Stimulated activated naive CD8-positive, alpha-beta T cell treated with anti-CD3 and anti-CD28 coated beads, Interleukin-15, Interleukin-2, amounts not matched to agents 100 ng/mL and 50 ng/mL, for 24 hours (primary cell): ENCODE data around the gene SETD2.
"Not testable (repeated sequence)": the region's sequence is repeated elsewhere in the genome, so short reads cannot be mapped to it uniquely, and the experiment has no call there.

Source experiments
- H3K27ac Mint-ChIP-seq: one replicate; pipeline ENCODE4 v1.8.0; 2021; ENCODE audit warnings: mild to moderate bottlenecking, mixed read lengths
- H3K27me3 Mint-ChIP-seq: one replicate; pipeline ENCODE4 v1.8.0; 2021; ENCODE audit warnings: mixed read lengths
- H3K36me3 Mint-ChIP-seq: one replicate; pipeline ENCODE4 v1.8.0; 2021; ENCODE audit warnings: low read depth, mixed read lengths
- H3K4me1 Mint-ChIP-seq: one replicate; pipeline ENCODE4 v1.8.0; 2021; ENCODE audit warnings: low read depth, mixed read lengths
- H3K4me3 Mint-ChIP-seq: one replicate; pipeline ENCODE4 v1.8.0; 2021; ENCODE audit warnings: mild to moderate bottlenecking, mixed read lengths
- H3K9me3 Mint-ChIP-seq: one replicate; pipeline ENCODE4 v1.8.0; 2021; ENCODE audit warnings: mixed read lengths

Gene SETD2

GRCh38 chr3:47163169-47164006 is 525 bp downstream of the SETD2 start:
- Mint-ChIP-seq H3K36me3 (peaks cover 26% of the 10 kb centered on the region), H3K9me3 (no peaks in the 10 kb centered on the region), H3K4me1 (peaks cover 58% of the 10 kb centered on the region), H3K4me3 (peak overlapping the region; percentile 94), H3K27me3 (no peaks in the 10 kb centered on the region), H3K27ac (peak overlapping the region; percentile 97)

GRCh38 chr3:47162697-47163168 is 1.2 kb downstream of the SETD2 start:
- peak overlapping the region; percentile 97 for H3K27ac Mint-ChIP-seq
- H3K4me3 Mint-ChIP-seq, result peak overlapping the region; percentile 94
- peaks cover 26% of the 10 kb centered on the region for H3K36me3 Mint-ChIP-seq
- H3K9me3 Mint-ChIP-seq, result no peaks in the 10 kb centered on the region
- no peaks in the 10 kb centered on the region for H3K27me3 Mint-ChIP-seq
- peaks cover 64% of the 10 kb centered on the region for H3K4me1 Mint-ChIP-seq

GRCh38 chr3:47161983-47162696 is 1.8 kb downstream of the SETD2 start:
- Mint-ChIP-seq H3K27me3 (no peaks in the 10 kb centered on the region), H3K4me3 (peak overlapping the region; percentile 94), H3K9me3 (no peaks in the 10 kb centered on the region), H3K4me1 (peaks cover 70% of the 10 kb centered on the region), H3K36me3 (peaks cover 26% of the 10 kb centered on the region), H3K27ac (peak overlapping the region; percentile 97)

DNA sequence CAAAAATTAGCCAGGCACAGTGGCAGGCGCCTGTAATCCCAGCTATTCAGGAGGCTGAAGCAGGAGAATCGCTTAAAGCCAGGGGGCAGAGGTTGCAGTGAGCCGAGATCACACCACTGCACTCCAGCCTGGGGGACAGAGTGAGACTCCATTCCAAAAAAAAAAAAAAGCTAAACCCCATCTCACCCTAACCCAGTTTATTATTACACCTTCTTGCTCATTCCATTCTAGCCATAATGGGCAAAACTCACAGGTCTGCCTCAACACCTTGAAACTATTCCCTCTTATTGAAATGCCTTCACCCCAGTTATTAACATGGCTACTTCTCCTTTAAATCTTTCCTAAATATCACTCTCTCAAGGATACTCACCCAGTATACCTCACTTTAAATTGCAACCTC is 4.1 kb downstream of the SETD2 start:
- peaks cover 30% of the 10 kb centered on the region for H3K36me3 Mint-ChIP-seq
- H3K4me3 Mint-ChIP-seq, result peak overlapping the region; percentile 10
- no peaks in the 10 kb centered on the region for H3K9me3 Mint-ChIP-seq
- no peaks in the 10 kb centered on the region for H3K27me3 Mint-ChIP-seq
- peak overlapping the region; percentile 57 for H3K27ac Mint-ChIP-seq
- peaks cover 80% of the 10 kb centered on the region for H3K4me1 Mint-ChIP-seq

GRCh38 chr3:47158208-47158607 is 5.7 kb downstream of the SETD2 start:
- Mint-ChIP-seq H3K27ac (no peak overlapping the region), H3K4me3 (no peak overlapping the region), H3K4me1 (peaks cover 90% of the 10 kb centered on the region), H3K9me3 (no peaks in the 10 kb centered on the region), H3K27me3 (no peaks in the 10 kb centered on the region), H3K36me3 (peaks cover 40% of the 10 kb centered on the region)

GRCh38 chr3:47156396-47156795 is 7.5 kb downstream of the SETD2 start:
- Mint-ChIP-seq H3K27ac (no peak overlapping the region), H3K4me3 (no peak overlapping the region), H3K9me3 (no peaks in the 10 kb centered on the region), H3K27me3 (no peaks in the 10 kb centered on the region), H3K4me1 (peaks cover 91% of the 10 kb centered on the region), H3K36me3 (peaks cover 31% of the 10 kb centered on the region)

DNA sequence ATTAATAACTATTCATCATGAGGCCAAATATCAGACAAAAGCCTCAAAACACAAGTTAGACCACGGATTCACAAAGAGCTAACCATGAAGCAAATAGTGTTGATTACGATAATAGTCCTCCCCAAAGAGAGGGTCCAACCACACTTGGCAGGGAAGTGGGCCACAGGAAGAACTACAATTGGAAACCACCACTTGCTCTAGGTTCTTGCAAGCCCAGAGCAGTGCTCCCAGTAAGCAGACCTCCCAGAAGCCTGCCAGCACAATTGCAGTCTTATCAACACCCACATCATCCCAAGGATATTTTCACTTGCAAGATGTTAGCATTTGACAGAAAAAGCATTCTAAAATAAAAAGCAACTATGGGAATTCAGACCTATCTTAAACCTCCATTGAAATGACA is 11.3 kb downstream of the SETD2 start:
- no peaks in the 10 kb centered on the region for H3K27me3 Mint-ChIP-seq
- H3K9me3 Mint-ChIP-seq, result no peaks in the 10 kb centered on the region
- peaks cover 18% of the 10 kb centered on the region for H3K36me3 Mint-ChIP-seq
- H3K4me1 Mint-ChIP-seq, result peaks cover 82% of the 10 kb centered on the region
- no peak overlapping the region for H3K4me3 Mint-ChIP-seq
- H3K27ac Mint-ChIP-seq, result no peak overlapping the region

GRCh38 chr3:47151836-47152235 is 12.1 kb downstream of the SETD2 start:
- H3K9me3 Mint-ChIP-seq, result no peaks in the 10 kb centered on the region
- no peak overlapping the region for H3K27ac Mint-ChIP-seq
- peaks cover 18% of the 10 kb centered on the region for H3K36me3 Mint-ChIP-seq
- peaks cover 74% of the 10 kb centered on the region for H3K4me1 Mint-ChIP-seq
- H3K27me3 Mint-ChIP-seq, result no peaks in the 10 kb centered on the region
- no peak overlapping the region for H3K4me3 Mint-ChIP-seq

- Mint-ChIP-seq H3K4me3 (peak overlapping the region; percentile 12), H3K9me3 (no peaks in the 10 kb centered on the region), H3K36me3 (peaks cover 14% of the 10 kb centered on the region), H3K27ac (no peak overlapping the region), H3K27me3 (no peaks in the 10 kb centered on the region), H3K4me1 (peaks cover 62% of the 10 kb centered on the region)
Measured at GRCh38 chr3:47149339-47149933, 14.5 kb downstream of the SETD2 start.

DNA sequence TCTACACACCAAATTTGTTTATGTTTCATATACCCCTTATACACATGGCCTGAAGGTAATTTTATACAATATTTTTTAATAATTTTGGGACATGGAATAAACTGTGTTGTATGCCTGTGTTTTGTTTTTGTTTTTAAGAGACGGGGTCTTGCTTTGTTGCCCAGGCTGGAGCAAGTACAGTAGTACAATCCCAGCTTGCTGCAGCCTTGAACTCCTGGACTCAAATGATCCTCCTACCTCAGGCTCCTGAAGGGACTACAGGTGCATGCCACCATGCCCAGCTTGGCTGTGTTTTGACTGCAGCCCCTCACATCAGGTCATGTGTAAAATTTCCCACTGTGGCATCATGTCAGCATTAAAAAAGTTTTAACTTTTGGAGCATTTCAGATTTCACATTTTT is 18.6 kb downstream of the SETD2 start:
- H3K27me3 Mint-ChIP-seq, result no peaks in the 10 kb centered on the region
- peaks cover 59% of the 10 kb centered on the region for H3K4me1 Mint-ChIP-seq
- H3K36me3 Mint-ChIP-seq, result peaks cover 3% of the 10 kb centered on the region
- H3K9me3 Mint-ChIP-seq, result no peaks in the 10 kb centered on the region
- no peak overlapping the region for H3K27ac Mint-ChIP-seq
- no peak overlapping the region for H3K4me3 Mint-ChIP-seq

GRCh38 chr3:47143068-47143467 is 20.8 kb downstream of the SETD2 start:
- no peaks in the 10 kb centered on the region for H3K9me3 Mint-ChIP-seq
- peaks cover 53% of the 10 kb centered on the region for H3K4me1 Mint-ChIP-seq
- no peaks in the 10 kb centered on the region for H3K27me3 Mint-ChIP-seq
- no peak overlapping the region for H3K4me3 Mint-ChIP-seq
- H3K36me3 Mint-ChIP-seq, result peaks cover 10% of the 10 kb centered on the region
- H3K27ac Mint-ChIP-seq, result no peak overlapping the region

DNA sequence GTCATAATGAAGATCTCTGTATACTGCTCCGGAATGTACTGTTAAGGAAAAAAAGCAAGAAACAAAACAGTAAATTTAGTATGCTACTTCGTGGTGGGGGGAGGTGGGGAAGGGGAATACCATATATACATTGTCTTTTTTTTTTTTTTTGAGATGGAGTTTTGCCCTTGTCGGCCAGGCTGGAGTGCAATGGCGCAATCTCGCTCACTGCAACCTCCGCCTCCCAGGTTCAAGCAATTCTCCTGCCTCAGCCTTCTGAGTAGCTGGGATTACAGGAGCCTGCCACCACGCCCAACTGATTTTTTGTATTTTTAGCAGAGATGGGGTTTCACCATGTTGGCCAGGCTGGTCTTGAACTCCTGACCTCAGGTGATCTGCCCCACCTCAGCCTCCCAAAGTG is 21.4 kb downstream of the SETD2 start:
- H3K4me3 Mint-ChIP-seq, H3K27ac Mint-ChIP-seq: not testable (repeated sequence)

DNA sequence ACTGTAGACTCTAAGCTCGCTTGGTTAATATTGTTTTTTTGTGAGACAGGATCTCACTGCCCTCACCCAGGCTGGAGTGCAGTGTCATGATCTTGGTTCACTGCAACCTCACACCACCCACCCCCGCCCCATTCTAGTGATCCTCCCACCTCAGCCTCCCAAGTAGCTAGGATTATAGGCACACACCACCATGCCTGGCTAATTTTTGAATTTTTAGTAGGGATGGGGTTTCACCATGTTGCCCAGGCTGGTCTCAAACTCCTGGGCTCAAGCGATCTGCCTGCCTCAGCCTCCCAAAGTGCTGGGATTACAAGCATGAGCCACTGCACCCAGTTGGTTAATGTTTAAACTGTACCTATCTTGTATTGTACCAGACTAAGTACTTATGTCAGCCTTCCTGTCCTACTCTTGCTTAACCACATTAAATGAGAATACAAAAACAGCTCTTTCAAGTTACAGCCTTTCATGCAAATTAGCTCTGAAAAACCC is 22.9 kb downstream of the SETD2 start:
- Mint-ChIP-seq H3K36me3 (peaks cover 10% of the 10 kb centered on the region), H3K27ac (peak overlapping the region; percentile 65), H3K4me3 (peak overlapping the region; percentile 20), H3K4me1 (peaks cover 57% of the 10 kb centered on the region)
- not testable (repeated sequence) for H3K27me3 Mint-ChIP-seq, H3K9me3 Mint-ChIP-seq

More for the DNA sequence above, 21.4 kb downstream of the SETD2 start:
- Mint-ChIP-seq H3K4me1 (peaks cover 50% of the 10 kb centered on the region), H3K36me3 (peaks cover 10% of the 10 kb centered on the region)
- not testable (repeated sequence) for H3K27me3 Mint-ChIP-seq, H3K9me3 Mint-ChIP-seq

GRCh38 chr3:47140553-47140952 is 23.4 kb downstream of the SETD2 start:
- not testable (repeated sequence) for H3K27me3 Mint-ChIP-seq

DNA sequence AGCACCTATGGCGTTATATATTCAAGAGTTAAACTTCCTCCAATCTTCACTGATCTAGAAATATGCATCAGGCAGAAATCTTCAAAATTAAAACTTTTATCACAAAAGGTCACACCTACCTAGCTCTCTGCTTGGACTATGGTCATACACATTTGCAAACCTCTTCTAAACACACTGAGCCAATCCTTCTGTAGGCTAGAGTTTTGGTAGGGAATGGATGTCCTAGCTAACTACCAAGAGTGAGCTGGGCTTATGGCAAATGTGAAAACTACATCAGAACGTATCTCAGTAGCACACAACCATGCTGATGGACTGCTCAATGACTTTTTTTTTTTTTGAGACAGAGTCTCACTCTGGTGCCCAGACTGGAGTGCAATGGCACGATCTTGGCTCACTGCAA is 29.6 kb downstream of the SETD2 start:
- no peak overlapping the region for H3K27ac Mint-ChIP-seq
- peaks cover 21% of the 10 kb centered on the region for H3K36me3 Mint-ChIP-seq
- H3K4me3 Mint-ChIP-seq, result no peak overlapping the region
- H3K27me3 Mint-ChIP-seq, result no peaks in the 10 kb centered on the region
- peaks cover 63% of the 10 kb centered on the region for H3K4me1 Mint-ChIP-seq
- no peaks in the 10 kb centered on the region for H3K9me3 Mint-ChIP-seq

More at GRCh38 chr3:47140553-47140952, 23.4 kb downstream of the SETD2 start:
- H3K4me1 Mint-ChIP-seq, result peaks cover 59% of the 10 kb centered on the region
- H3K36me3 Mint-ChIP-seq, result peaks cover 10% of the 10 kb centered on the region
- H3K4me3 Mint-ChIP-seq, H3K9me3 Mint-ChIP-seq, H3K27ac Mint-ChIP-seq: not testable (repeated sequence)
